ENCODE measurements around the gene SIK3.

- TF ChIP-seq POLR2AphosphoS5 (IDR thresholded peaks at IDR 0.05; ENCODE audit: borderline replicate concordance, low read depth, low read length), result no peak
- no peak for TF ChIP-seq EZH2 (IDR thresholded peaks at IDR 0.05)
- TF ChIP-seq FOXP2 (optimal IDR thresholded peaks at IDR 0.05; ENCODE audit: control extremely low read depth, extremely low read length, insufficient read depth), result peak; percentile 66
Measured at GRCh38 chr11:117095284-117096161, 2.7 kb downstream of the SIK3 start.

Data from SK-N-MC (cell line).